Stimulated activated CD4-positive, alpha-beta T cell treated with anti-CD3 and anti-CD28 coated beads, TNF-alpha, amount 100 ng/mL, for 48 hours (primary cell): Measurements from ENCODE around the gene DNAJC25.
"Not testable (repeated sequence)": the region's sequence is repeated elsewhere in the genome, so short reads cannot be mapped to it uniquely, and the experiment has no call there.

Experiments
- DNase-seq, 3 donors: peaks; one replicate each; pipeline ENCODE4 v3.0.0-alpha.2; 2020; ENCODE audit warnings: low read depth in 3 of 3

The DNAJC25 gene

GRCh38 chr9:111663301-111663823 lies 32.2 kb downstream of the DNAJC25 start:
- no peak for DNase-seq

- DNase-seq: no peak
Measured at GRCh38 chr9:111668026-111668573, 37.0 kb downstream of the DNAJC25 start.

GRCh38 chr9:111668601-111669000 lies 37.5 kb downstream of the DNAJC25 start:
- DNase-seq: not testable (repeated sequence)

- no peak for DNase-seq
Measured at GRCh38 chr9:111674319-111674718, 43.2 kb downstream of the DNAJC25 start.

DNA sequence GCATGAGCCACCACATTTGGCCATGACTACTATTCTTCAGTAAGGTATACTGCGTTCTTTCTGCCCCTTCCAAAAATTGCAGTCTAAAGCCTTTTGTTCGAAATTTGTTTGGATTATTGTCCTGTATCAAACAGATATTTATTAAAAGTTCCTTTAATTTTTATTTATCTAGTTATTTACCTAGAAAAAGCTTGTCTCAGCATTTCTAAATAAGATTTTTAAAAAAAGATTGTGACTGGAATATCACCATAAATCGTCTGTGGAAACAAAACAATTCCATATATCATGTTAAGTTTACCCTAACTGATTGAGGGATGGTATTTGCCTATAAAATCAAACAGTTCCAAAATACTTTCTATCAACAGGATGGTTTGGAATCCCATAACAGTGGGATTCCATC lies 45.0 kb downstream of the DNAJC25 start:
- no peak for DNase-seq

GRCh38 chr9:111678293-111678692 lies 47.2 kb downstream of the DNAJC25 start:
- no peak for DNase-seq

DNA sequence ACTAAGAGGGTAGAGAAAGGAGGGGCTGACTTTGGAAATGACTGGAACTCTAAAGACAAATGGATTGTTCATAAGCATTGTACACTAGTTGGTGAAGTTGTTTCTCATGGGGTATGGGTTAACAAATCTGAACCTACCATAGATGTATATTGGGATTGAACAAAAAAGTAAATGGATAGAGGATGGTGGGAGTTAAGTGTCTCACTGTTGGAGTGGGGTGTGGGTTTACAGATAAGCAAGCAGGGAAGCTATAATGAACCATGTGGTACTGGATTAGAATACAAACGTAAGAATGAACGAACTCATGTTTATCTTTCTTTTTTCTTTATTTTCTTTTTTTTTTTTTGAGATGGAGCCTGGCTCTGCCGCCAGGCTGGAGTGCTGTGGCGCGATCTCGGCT lies 48.1 kb downstream of the DNAJC25 start:
- no peak for DNase-seq

DNA sequence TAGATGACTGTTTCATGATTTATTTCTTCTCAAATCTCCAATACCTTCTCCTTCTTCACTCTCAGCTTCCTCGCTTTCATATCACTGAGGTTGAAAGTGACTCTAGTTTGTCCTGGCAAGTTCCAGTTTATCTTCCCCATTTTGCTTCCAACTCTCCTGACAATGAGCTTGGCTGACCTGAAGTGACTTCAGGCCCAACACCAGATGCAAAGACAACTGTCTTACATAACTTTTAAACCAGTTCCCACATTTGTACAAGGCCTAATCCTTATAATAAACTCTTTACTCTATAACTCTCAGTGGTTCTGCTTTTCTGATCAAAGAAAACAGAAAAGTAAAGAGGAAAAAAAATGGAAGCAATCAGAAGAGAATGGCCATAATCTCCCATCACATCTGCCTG lies 52.3 kb downstream of the DNAJC25 start:
- no peak for DNase-seq

GRCh38 chr9:111691672-111692329 lies 60.7 kb downstream of the DNAJC25 start:
- DNase-seq: no peak

GRCh38 chr9:111696796-111697195 lies 65.7 kb downstream of the DNAJC25 start:
- DNase-seq: no peak

DNA sequence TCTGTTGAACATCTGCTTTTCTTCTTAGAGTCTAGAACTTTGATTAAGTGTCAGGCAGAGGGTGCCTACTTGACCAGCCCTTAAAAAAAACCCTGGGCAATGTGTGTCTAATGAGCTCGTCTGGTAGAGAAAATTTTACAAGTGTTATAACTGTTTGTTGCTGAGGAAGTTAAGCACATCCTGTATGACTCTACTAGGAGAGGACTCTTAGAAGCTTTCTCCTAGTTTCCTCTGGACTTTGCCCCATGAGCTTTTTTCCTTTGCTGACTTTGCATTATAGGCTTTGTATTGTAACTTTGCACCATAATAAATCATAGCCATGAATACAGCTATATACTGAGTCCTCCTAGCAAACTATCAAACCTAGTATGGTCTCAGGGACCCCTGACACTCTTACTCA lies 69.6 kb downstream of the DNAJC25 start:
- no peak for DNase-seq
